ENCODE measurements around the gene ERMP1.
"Not testable (repeated sequence)": the region's sequence is repeated elsewhere in the genome, so short reads cannot be mapped to it uniquely, and the experiment has no call there.

Gene ERMP1

DNA sequence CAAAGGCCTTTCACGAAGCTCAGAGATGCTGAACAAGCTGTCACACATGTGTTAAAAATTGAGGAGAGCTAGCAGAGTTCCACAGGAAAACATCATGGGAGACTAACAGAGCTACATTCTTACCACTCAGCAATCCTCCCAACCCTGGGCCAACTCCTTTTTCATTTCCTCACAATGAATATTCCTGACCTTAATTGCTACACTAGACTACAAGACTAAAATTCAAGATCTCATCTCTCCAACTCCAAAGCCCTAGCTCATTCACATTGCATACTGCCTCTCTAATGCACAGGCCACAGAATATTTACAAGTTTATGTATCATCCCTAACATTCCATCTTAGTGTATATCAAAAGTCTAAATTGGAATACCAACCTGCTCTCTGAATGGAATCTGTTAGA is 21.2 kb downstream of the ERMP1 start:
- no peak for DNase-seq (ENCODE audit: low read depth)
- no peak overlapping the region for H3K4me3 ChIP-seq (replicated peaks; ENCODE audit: low read depth, low read length)
- TF ChIP-seq CTCF (IDR thresholded peaks at IDR 0.05; ENCODE audit: low read length, missing control alignments), result no peak

GRCh38 chr9:5805478-5805877 is 27.4 kb downstream of the ERMP1 start:
- DNase-seq (ENCODE audit: low read depth), result no peak
- no peak for TF ChIP-seq CTCF (IDR thresholded peaks at IDR 0.05; ENCODE audit: low read length, missing control alignments)
- H3K4me3 ChIP-seq (replicated peaks; ENCODE audit: low read depth, low read length), result no peak overlapping the region

DNA sequence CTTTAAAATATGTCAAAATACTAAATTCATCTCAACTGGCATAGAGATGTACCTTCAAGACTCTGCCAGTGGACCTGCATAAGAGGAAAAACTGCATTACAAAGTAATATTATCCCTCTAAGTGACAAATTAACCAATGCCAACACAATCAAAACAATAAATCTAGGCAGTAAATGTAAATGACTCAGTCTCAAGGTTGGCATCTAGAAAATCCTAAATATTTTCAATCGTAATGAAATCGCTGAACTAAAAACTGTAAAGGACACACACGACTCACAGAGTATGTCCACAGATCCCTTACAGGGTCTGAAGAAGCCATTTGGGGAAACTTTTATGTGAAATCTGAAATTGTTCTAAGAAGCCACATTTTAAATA is 31.2 kb downstream of the ERMP1 start:
- DNase-seq (ENCODE audit: low read depth), result no peak

GRCh38 chr9:5800969-5801738 is 31.8 kb downstream of the ERMP1 start:
- no peak for DNase-seq (ENCODE audit: low read depth)

More for the DNA sequence above, 31.2 kb downstream of the ERMP1 start:
- no peak overlapping the region for H3K4me3 ChIP-seq (replicated peaks; ENCODE audit: low read depth, low read length)
- no peak for TF ChIP-seq CTCF (IDR thresholded peaks at IDR 0.05; ENCODE audit: low read length, missing control alignments)

GRCh38 chr9:5800378-5800777 is 32.5 kb downstream of the ERMP1 start:
- not testable (repeated sequence) for H3K4me3 ChIP-seq (replicated peaks; ENCODE audit: low read depth, low read length); DNase-seq (ENCODE audit: low read depth)

More at GRCh38 chr9:5800969-5801738, 31.8 kb downstream of the ERMP1 start:
- TF ChIP-seq CTCF (IDR thresholded peaks at IDR 0.05; ENCODE audit: low read length, missing control alignments), result no peak
- no peak overlapping the region for H3K4me3 ChIP-seq (replicated peaks; ENCODE audit: low read depth, low read length)

DNA sequence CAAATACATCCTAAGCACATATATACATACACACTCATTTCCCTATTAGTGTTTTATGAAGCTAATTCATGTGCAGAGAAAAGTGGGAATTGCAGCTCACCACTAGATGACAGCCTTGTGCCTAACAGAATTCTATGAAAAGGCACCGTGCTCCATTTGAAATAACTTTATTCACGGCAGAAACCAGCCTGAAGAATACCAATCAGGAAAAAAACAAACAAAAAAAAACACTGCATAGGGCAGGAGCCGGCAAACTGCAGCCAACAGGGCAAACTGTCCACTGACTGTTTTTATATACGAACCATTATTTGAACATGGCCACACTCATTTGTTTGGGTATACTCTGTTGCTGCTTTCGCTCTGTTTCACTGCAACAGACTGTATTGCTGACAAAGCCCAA is 33.6 kb downstream of the ERMP1 start:
- peak; percentile 76 for DNase-seq (ENCODE audit: low read depth)
- TF ChIP-seq CTCF (IDR thresholded peaks at IDR 0.05; ENCODE audit: low read length, missing control alignments), result peak; percentile 96

GRCh38 chr9:5798581-5798980 is 34.3 kb downstream of the ERMP1 start:
- H3K4me3 ChIP-seq (replicated peaks; ENCODE audit: low read depth, low read length), result no peak overlapping the region
- TF ChIP-seq CTCF (IDR thresholded peaks at IDR 0.05; ENCODE audit: low read length, missing control alignments), result no peak
- no peak for DNase-seq (ENCODE audit: low read depth)

More for the DNA sequence above, 33.6 kb downstream of the ERMP1 start:
- H3K4me3 ChIP-seq (replicated peaks; ENCODE audit: low read depth, low read length), result no peak overlapping the region

Measured in fibroblast of pulmonary artery (primary cell).